SW480 (cell line): ENCODE measurements around the gene SDK1.

Source experiments
- DNase-seq: peaks from one replicate; pipeline ENCODE4 v3.0.0-alpha.2; 2016; ENCODE audit warnings: low spot score

The SDK1 gene

DNA sequence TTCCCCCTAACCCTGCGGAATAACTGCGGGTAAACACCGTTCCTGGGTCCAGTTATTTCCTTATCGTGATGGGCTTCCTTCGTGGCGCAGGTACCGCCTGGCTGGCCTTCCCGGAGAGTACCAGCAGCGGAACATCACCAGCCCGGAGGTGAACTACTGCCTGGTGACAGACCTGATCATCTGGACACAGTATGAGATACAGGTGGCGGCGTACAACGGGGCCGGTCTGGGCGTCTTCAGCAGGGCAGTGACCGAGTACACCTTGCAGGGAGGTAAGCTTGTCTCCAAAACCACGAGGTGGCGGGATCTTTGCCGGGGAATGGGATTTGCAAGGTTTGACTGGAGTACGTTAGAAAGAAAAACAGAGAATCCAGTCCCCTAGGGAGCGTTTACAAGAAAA is 716.0 kb downstream of the SDK1 start:
- DNase-seq, result no peak

DNA sequence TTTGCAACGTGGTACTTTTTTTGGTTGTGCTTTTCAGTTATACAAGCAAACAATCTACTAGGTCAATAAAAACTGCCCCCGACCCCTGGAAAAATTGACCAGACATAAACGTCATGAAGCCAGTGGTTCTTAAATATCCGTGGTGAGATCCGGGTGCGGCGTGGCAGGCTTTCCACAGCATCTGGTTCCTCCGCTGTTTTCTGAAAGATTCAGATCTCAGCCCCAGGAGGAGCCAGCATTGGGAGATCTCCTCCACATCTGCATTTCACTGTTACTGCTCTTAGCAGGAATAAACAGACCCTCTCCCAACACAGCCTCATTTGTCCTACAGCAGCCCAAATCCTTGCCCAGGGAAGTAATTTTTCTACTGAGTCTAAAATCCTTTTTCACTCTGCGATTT is 716.7 kb downstream of the SDK1 start:
- DNase-seq, result no peak

DNA sequence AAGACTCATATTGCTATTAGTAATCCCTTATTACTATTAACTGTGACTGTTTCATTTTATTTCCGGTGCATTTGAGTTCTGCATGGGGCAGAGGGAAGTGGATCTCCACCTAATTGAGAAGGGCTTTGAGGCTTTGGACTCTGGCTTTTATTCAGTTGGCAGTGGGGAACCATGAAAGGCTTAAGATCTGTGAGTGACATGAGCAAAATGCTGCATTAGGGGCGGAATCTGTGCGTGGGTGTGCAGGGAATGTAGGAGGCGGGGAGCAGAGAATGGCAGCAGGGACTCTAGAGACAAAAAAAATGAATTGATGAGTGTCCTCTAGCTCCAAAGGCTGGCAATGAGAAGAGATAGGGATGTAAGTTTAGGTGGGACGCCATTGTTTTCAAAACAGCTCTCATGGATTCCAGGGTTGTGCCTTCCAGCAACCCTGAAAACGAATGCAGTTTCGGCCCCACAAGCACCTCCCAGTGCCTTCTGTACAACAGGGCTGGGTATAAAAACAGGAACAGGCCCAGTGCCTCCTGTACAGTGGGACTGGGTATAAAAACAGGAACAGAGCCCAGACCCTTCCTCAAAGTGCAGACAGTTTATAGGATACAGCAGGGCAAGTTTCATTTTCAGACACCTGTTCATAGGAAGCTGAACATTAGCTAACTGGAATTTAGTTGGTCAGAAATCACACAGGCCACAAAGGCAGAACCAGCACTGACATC is 717.7 kb downstream of the SDK1 start:
- no peak for DNase-seq

DNA sequence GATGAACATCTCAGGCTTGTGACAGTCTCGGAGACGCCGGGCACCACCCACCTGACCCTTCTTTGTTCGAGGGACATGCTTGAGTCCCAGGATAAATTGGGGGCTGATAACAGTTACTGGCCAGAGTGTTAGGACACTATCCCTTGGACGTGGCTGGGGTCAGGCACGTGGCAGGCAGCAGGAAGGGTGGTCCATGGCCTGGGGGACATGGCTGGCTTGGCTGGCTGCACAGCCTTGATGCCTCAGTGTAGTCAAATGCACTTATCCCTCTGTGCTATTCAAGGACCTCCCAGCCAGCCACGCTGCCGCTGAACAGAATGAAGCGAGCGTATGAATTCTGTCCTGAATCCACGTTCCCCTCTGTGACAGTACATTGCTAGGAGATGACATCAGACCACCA is 719.0 kb downstream of the SDK1 start:
- DNase-seq, result no peak

DNA sequence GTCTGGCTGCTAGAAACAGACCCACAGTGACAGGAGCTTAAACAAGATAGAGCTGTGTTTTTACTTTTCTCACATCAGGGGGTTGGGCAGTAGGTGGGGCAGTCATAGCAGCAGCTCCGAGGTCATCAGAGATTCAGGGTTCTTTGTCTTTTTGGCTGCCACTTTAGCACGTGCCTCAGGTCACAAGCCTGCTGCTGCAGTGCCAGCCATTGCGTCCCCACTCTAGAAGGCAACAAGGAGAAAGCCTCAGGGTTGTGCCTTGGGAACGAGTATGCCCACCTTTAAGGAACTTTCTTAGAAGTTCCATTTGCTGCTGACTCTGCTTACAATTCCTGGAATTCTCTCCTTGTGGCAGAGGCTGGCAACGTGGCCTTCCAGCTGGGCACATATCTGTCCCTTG is 720.4 kb downstream of the SDK1 start:
- no peak for DNase-seq

DNA sequence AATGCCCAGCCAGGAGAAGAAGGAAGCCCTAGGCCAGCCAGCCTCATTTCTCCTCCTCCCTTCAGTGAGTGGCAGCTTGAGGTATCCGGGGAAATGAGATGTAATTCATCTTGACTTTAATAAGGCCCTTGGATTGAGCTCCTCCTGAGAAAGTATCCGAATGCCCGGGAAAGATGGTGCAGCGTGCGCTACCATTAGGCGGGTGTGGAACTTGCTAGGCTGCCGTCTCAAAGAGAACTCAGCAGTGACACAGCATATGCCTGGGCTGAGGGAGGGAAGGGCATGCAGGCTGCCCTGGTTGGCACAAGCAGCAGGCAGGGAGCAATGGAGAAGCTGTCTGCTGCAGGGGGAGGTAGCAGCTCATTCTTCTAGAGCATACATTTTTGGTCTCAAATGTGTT is 721.2 kb downstream of the SDK1 start:
- DNase-seq, result no peak

DNA sequence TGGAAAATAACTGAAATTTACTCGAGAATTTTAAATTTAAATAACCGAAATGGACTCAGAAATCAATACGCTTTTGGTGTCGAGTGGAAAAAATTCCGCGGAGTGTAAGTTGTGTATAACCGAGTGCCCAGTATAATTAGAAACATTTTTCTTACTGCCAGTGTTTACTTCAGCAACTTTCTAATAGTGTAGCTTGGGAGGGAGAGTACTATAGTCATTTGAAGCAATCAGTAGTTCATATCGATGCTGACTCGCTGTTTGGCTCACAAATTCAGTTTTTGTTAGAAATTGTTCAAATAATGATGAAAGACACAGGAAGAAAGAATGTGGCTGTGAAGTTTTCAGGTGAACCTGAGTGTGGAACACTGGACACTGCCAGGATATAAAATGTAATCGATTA is 722.5 kb downstream of the SDK1 start:
- DNase-seq, result no peak

DNA sequence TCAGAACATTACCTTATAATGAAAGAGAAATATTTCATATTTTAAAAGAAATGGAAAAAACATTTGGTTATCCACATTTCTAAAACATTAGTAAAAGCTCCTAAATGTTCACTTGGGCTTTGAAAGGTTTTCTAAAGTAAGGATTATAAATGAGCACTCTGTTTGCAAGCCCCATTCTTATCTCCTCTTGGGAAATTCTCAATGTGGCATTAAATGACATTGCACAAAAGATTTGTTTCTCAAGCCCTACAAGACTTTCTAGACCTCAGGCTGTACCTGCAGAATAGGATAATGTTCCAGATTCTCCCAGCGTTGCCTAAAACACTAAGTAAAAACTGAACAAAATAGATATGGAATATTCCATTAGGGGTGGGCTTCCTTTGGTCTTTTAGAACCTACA is 723.1 kb downstream of the SDK1 start:
- no peak for DNase-seq

DNA sequence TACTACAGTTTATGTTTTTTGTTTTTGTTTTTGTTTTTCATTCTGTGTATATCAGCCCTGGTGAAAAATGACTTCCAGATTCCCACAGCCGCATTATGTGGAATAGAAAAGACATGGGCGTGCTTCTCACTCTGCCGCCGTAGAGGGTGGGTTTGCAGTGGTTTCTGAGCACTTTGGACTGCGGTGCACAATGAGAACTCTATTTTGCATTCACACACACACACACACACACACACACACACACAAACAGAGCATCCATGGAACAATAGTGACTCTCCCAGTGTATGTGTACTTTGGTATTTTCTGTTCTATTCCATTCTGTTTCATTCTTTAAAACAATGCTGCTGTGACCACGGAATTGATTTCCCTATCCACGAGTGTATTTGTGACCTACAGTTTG is 723.8 kb downstream of the SDK1 start:
- DNase-seq, result no peak

DNA sequence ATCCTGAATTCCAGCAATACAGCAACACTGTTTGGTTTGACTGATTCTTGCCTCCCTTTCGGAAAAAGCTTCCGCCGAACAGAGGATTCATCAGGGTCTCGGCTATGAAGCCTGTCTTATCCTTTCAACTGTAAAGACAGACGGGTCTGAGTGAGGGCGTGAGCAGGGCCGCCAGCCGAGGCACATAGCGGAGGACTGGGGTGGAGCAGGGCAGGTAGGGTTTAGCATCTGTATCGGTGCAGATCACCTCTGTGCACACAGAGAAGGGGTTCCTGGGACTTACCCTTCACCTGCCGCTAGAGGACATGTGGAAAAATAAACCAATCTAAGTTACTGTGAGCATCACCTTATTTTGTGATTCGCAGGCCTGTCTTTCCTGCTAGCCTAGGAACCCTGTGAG is 724.2 kb downstream of the SDK1 start:
- no peak for DNase-seq

DNA sequence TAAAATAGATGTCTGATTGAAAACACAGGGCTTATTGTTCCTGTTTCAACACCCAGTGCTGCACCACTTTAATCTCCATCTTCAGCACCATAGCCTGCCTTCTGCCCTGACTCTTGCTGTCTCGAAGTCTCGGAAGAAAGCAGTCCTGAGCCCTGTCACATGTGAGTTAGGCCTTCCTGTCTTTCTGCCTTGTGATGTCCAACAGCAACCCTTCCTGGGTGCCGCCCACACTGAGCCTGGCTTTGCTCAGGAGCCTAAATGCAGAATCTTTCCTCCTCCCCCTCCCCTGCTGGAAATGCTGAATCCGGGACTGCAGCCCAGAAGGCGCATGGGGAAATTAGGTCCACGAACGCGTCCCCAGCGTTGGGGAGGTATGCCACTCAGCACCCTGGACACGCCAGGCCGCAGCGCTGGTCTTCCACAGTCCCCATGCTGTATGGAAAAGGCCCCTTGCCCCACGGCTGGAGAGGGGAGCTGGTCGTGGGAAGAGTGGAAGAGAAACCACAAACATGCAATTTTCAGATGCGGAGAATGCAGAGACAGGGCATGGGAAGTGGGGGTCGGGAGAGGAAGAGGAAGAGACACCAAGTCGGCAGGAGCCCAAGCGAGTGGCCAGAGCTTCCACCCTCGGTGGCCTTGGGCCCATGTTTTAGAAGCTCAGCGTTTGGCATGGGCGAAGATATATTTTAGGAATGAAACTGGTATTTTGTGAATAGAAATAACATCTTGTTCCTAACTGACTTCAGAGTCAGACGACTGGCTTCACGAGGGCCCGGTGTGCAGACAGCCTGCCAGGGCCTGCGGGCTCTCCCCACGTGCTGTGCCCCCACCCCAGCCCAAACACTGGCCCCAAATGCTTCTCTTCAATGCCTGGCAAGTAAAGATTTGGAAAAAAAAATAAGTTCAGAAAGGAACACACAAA is 724.9 kb downstream of the SDK1 start:
- DNase-seq, result no peak

DNA sequence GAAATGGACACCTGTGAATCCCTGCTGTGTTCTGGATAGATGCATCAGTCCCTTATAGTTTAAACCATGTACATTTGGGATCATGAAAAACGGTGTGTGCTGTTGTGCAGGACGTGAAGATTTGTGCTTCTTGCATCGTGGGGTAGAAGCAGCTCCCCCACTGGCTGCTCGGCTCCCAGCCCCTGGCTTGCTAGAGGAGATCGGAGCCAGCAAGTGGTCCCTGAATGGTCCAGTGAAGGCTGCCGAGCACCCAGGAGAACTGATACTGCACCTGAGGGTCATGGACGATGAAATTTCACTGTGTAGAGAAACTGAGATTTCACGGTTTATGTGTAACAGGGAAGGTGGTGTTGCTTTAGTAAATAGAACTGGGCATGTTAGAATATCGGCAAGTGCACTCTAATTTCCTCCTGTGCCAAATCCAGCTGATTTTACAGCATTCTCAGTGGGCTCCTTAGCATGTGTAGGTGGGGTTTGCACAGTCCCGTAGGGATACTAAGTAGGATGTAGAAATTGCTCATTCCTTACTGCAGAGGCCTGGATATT is 726.0 kb downstream of the SDK1 start:
- DNase-seq, result no peak

DNA sequence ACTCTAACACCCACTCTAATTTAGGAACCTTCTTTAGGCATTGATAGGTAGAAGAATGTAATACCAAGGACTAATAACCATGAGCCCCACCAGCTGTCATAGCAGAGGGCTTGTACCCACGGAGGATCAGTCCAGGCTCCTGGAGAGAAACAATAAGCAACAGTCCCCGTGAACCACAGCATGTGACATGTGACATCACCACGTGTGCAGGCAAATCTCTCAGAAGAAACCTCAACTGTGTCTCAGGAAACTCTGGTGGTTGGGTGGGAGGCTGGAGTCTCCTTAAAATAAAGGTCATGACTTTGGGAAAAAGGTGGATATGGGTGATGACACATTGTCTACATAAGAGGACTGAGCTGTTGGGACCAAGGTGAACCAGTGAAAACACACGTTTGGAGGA is 727.2 kb downstream of the SDK1 start:
- no peak for DNase-seq

DNA sequence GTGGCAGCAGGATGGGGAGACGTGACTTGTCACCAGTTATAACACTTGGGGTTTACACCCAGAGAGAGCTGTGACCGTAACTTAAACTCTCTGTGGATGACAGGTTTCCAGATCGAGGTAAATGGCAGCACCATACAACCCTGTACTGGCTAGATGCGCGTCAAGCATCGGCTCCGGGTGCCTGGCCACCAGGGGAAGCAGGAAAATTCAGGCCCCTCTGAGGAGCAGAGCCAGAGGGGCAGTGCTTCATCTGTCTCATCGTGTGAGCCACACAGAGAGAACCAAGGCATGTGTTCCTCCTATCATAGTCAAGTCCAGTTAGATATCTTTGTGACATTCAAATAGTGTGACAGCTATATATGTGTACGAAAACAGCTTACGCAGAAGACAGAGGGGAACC is 728.9 kb downstream of the SDK1 start:
- no peak for DNase-seq

DNA sequence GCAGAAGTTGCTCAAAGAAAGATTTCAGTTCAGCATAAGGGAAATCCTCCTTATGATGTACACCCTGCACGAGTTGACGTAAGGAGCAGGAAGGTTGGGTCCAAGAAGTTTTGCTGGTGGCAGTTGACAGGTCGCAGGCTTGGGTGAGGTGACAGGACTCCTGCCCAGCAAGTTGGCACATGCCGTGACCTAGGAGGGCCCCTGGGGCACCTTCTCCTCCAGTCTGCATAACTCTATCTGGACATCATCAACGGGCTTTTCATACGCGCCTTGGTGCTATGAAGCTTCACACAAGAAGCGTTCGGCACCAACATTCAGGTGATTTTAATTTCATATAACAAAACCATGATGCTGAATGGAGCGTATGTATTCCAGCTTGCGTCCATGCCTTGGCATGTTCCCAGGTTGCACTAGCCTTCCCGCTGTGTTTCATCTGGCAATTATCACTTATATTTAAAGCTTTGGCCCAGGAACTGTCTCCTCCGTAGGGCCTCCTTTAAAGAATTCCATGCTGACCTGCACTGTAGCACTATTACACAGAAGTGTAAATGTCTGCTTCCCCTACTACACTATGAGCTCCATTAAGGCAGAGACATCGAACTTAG is 729.4 kb downstream of the SDK1 start:
- DNase-seq, result no peak

DNA sequence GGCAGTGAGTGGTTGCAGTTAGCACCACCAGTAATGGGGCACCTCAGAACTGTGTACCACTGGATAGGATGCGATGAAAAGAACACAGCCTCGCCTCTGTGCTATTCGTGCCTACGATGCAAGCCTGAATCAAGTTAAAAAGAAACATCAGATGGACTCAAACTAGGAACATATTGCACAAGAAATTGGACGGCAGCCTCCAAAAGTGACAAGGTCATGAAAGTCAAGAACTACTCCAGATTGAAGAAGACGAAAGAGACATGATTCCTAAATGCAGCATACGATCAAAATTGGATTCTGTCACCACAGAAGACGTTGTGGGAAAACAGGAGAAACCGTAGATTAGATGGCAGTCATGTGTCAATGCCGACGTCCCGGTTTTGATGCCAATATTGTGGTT is 732.9 kb downstream of the SDK1 start:
- DNase-seq, result no peak

DNA sequence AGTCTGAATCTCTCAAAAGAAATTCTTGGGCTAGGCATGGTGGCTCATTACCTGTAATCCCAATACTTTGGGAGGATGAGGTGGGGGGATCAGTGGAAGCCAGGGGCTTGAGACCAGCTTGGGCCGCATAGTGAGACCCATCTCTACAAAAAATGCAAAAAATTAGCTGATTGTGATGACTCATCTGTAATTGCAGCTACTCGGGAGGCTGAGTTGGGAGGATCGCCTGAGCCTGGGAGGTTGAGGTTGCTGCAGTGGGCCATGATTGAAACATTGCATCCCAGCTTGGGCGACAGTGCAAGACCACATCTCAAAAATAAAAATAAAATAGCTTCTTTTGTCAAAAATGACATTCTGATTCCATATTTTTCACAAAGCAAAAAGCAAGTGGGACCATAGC is 736.3 kb downstream of the SDK1 start:
- no peak for DNase-seq

DNA sequence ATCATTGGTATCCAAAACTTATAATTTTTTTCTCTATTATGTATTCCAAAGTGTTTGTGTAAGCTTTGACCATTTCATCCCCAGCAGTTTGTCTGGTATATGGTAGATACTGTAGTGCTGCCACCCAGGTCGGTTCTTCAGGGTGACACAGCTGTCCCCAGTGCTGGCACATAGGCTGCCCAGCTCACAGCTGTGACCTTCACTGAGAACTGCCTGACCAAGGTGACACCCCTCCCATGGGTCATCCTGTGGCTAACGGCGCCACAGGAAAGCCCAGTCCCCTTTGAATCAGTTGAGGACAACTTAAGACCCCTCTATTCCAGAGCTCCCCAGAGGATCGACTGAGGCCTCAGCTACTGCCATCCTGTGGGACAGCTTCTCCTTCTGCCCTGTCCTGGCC is 736.8 kb downstream of the SDK1 start:
- no peak for DNase-seq

DNA sequence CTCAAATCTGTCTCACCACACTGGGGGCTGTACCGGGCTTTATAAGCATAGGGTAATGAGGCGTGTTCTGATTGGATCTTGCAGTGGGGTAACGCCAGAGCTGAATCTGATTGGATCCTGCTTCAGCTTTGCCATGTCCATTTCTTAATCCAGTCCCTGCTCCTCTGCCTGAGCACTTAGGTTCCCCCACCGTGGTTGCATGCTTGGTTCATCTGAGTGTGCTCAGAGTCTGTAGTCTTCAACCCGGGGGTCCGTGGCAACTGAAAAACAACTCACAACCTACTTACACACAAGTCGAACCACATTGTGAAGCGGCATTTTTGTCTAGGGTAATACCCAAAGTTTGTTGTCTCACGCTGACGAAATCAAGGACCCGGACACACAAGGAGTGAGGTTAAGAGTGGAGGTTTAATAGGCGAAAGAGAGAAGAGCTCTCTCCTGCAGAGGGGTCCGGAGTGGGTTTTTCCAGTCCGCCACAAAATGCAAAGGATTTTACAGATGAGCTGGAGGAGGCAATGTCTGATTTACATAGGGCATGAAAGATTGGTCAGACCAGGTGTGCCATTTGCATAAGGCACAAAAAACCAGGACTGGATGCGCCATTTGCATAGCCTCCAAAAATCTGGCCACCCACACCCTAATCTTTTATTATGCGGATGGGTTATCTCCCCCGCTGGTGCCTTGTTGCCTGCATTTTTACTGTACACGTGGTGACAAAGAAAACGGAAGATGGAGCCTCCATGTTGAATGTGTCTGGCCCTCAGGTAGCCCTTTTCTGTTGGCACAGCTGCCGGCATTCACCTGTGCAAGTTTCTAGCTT is 739.3 kb downstream of the SDK1 start:
- no peak for DNase-seq

DNA sequence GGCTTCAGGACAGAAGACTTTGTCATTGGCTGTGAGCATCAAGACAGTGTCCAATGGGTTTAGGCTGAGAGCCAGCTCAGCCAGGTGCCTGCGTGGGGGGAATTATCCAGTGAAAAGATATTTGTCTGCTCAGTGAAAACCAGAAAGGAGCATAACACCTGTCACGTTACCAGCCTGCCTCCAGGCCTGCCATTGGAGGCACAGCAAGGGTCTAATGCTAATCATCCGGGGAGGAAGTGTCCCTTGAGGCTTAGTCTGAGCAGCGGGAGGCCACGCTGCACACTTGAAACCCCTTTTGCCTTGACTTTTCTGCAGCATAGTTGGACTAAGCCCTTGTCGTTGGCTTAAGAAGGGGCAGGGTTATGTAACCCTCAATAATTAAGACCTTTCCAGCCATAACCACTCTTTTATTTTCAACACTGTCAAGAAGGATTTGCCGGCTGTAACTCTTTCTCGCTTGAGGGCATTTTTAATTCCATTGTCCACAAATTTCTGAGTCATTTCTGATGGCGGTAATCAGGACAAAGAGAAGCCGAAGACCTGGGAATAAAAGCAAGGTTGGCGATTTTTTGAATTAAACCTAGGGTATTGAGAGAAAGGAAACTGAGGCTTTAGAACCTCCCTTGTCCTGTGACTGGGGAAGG is 741.5 kb downstream of the SDK1 start:
- DNase-seq, result no peak

DNA sequence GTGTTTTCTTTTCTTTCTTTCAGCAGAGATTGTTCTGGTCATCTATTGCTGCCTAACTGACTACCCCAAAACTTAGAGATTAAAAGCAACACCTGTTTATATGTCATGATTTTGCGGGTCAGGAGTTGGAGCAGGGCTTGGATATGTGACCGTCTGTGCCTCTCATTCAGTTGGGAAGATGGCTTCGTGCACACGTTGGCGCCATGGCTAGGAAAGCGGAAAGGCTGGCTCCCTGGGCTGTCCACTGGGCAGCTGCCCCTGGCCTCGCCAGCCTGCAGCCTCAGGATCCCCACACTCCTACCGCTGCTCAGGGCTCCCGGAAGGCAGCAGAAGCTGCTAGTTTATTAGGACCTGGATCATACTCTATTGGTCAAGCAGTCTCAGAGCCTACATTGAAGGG is 742.9 kb downstream of the SDK1 start:
- DNase-seq, result no peak

DNA sequence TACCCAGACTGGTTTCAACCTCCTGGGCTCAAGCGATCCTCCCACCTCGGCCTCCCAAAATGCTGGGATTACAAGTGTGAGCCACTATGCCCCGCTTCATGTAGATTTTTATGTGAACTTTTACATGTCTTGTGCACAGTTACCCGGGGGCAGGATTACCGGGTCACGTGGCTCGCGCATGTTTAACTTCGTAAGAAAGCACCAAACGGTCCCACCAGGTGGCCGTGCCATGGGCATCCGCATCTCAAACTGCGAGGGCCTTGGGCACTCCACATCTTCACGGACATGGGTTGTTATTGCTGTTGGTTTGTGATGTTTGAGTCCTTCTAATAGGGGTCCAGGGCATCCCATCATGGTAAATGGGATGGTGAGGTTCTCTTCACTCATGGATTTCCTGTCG is 744.4 kb downstream of the SDK1 start:
- DNase-seq, result no peak
